ENCODE data around the gene CSF3. TPM values are rescaled to one million over a fixed set of nuclear protein-coding genes. Genes with fewer than 3 reads are reported as not detected.

Gene CSF3, protein sequence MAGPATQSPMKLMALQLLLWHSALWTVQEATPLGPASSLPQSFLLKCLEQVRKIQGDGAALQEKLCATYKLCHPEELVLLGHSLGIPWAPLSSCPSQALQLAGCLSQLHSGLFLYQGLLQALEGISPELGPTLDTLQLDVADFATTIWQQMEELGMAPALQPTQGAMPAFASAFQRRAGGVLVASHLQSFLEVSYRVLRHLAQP
- 6.8 and 15.1 TPM in 2 replicates for total RNA-seq (2012; rRNA removed)

- Histone ChIP-seq H3K36me3 (ENCODE audit: insufficient read depth, low read length) (peaks cover 27% of the 10 kb centered on the region), H3K4me2 (ENCODE audit: low read length) (peak within 1 kb of the TSS; percentile 94), H3K9ac (ENCODE audit: low read depth, low read length) (peak within 1 kb of the TSS; percentile 87), H3K9me3 (replicated peaks; ENCODE audit: low read length) (no peaks in the 10 kb centered on the region), H3K4me1 (ENCODE audit: control insufficient read depth, insufficient read depth, low read length) (peaks cover 69% of the 10 kb centered on the region), H3K4me3 (ENCODE audit: low read length) (peak within 1 kb of the TSS; percentile 72), H3K27me3 (ENCODE audit: control insufficient read depth, insufficient read depth, low read length) (no peaks in the 10 kb centered on the region)
Observed at GRCh38 chr17:40015005-40015997, at the start of gene CSF3. Gene CSF3, plus strand, starts transcription at chr17:40015440. Its CDS starts 35 bp downstream, at chr17:40015475.

- Histone ChIP-seq H3K9me3 (replicated peaks; ENCODE audit: low read length) (no peaks in the 10 kb centered on the region), H3K4me2 (ENCODE audit: low read length) (no peak overlapping the region), H3K36me3 (ENCODE audit: insufficient read depth, low read length) (no peaks in the 10 kb centered on the region), H3K9ac (ENCODE audit: low read depth, low read length) (no peak overlapping the region), H3K4me3 (ENCODE audit: low read length) (no peak overlapping the region), H3K4me1 (ENCODE audit: control insufficient read depth, insufficient read depth, low read length) (no peaks in the 10 kb centered on the region), H3K27me3 (ENCODE audit: control insufficient read depth, insufficient read depth, low read length) (peaks cover 61% of the 10 kb centered on the region)
Observed at GRCh38 chr17:39966771-39967170, 48.5 kb upstream of the CSF3 start.

DNA sequence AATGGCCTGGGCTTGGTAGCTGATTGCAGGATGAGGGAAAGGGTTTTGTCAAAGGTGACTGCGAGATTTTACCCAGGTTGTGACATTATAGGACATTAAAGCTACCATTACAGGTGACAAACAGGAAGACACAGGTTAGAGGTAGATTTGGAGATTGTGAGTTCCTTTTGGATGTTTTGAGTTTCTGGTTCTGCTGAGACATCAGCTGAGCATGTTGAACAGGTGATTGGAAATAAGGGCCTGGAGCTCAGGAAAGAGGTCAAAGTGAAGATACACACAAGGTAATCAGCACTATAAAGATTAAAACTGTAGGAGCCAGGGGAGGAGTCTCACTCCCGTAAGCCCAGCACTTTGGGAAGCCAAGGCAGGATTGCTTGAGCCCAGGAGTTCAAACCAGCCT lies 46.5 kb upstream of the CSF3 start:
- H3K4me1 ChIP-seq (ENCODE audit: control insufficient read depth, insufficient read depth, low read length) = no peaks in the 10 kb centered on the region
- H3K4me2 ChIP-seq (ENCODE audit: low read length) = no peak overlapping the region

GRCh38 chr17:39969375-39969774 lies 45.9 kb upstream of the CSF3 start:
- H3K36me3 ChIP-seq (ENCODE audit: insufficient read depth, low read length) = no peaks in the 10 kb centered on the region
- H3K27me3 ChIP-seq (ENCODE audit: control insufficient read depth, insufficient read depth, low read length) = peaks cover 63% of the 10 kb centered on the region
- H3K4me1 ChIP-seq (ENCODE audit: control insufficient read depth, insufficient read depth, low read length) = no peaks in the 10 kb centered on the region
- H3K9ac ChIP-seq (ENCODE audit: low read depth, low read length) = no peak overlapping the region
- H3K9me3 ChIP-seq (replicated peaks; ENCODE audit: low read length) = no peaks in the 10 kb centered on the region
- no peak overlapping the region for H3K4me3 ChIP-seq (ENCODE audit: low read length)
- H3K4me2 ChIP-seq (ENCODE audit: low read length) = no peak overlapping the region

More for the DNA sequence above, 46.5 kb upstream of the CSF3 start:
- Histone ChIP-seq H3K4me3 (ENCODE audit: low read length) (no peak overlapping the region), H3K27me3 (ENCODE audit: control insufficient read depth, insufficient read depth, low read length) (peaks cover 63% of the 10 kb centered on the region), H3K9me3 (replicated peaks; ENCODE audit: low read length) (no peaks in the 10 kb centered on the region), H3K9ac (ENCODE audit: low read depth, low read length) (no peak overlapping the region), H3K36me3 (ENCODE audit: insufficient read depth, low read length) (no peaks in the 10 kb centered on the region)

GRCh38 chr17:39970157-39970692 lies 45.0 kb upstream of the CSF3 start:
- no peak overlapping the region for H3K4me2 ChIP-seq (ENCODE audit: low read length)
- no peaks in the 10 kb centered on the region for H3K4me1 ChIP-seq (ENCODE audit: control insufficient read depth, insufficient read depth, low read length)
- H3K27me3 ChIP-seq (ENCODE audit: control insufficient read depth, insufficient read depth, low read length) = peaks cover 56% of the 10 kb centered on the region
- H3K36me3 ChIP-seq (ENCODE audit: insufficient read depth, low read length) = no peaks in the 10 kb centered on the region
- no peaks in the 10 kb centered on the region for H3K9me3 ChIP-seq (replicated peaks; ENCODE audit: low read length)
- H3K9ac ChIP-seq (ENCODE audit: low read depth, low read length) = no peak overlapping the region
- no peak overlapping the region for H3K4me3 ChIP-seq (ENCODE audit: low read length)

- no peaks in the 10 kb centered on the region for H3K9me3 ChIP-seq (replicated peaks; ENCODE audit: low read length)
- H3K4me3 ChIP-seq (ENCODE audit: low read length) = no peak overlapping the region
- H3K4me2 ChIP-seq (ENCODE audit: low read length) = no peak overlapping the region
- H3K9ac ChIP-seq (ENCODE audit: low read depth, low read length) = no peak overlapping the region
- no peaks in the 10 kb centered on the region for H3K36me3 ChIP-seq (ENCODE audit: insufficient read depth, low read length)
- H3K27me3 ChIP-seq (ENCODE audit: control insufficient read depth, insufficient read depth, low read length) = peaks cover 50% of the 10 kb centered on the region
- H3K4me1 ChIP-seq (ENCODE audit: control insufficient read depth, insufficient read depth, low read length) = no peaks in the 10 kb centered on the region
Observed at GRCh38 chr17:39971076-39971603, 44.1 kb upstream of the CSF3 start.

DNA sequence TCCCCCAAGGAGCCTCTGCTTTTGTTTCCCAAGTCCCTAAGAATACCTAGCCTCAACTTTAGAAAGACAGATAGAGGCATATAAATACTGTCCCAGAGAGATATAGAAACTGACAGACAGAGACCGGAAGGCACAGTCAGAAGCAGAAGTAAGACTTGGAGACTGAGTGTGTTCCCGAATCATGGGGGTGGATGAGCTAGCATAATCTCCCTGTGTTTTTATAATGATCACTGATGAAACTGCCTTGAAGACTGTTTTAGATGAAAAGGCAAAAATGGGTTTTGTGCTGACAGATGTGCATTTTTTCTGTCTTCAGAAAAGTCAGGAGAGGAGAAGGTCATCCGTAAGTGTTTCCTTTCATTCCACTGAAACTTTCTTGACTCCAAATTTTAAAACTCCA lies 43.0 kb upstream of the CSF3 start:
- Histone ChIP-seq H3K9ac (ENCODE audit: low read depth, low read length) (no peak overlapping the region), H3K36me3 (ENCODE audit: insufficient read depth, low read length) (no peaks in the 10 kb centered on the region), H3K4me3 (ENCODE audit: low read length) (no peak overlapping the region), H3K9me3 (replicated peaks; ENCODE audit: low read length) (no peaks in the 10 kb centered on the region), H3K27me3 (ENCODE audit: control insufficient read depth, insufficient read depth, low read length) (peaks cover 43% of the 10 kb centered on the region), H3K4me2 (ENCODE audit: low read length) (no peak overlapping the region), H3K4me1 (ENCODE audit: control insufficient read depth, insufficient read depth, low read length) (no peaks in the 10 kb centered on the region)

GRCh38 chr17:39973496-39973895 lies 41.7 kb upstream of the CSF3 start:
- H3K4me1 ChIP-seq (ENCODE audit: control insufficient read depth, insufficient read depth, low read length) = no peaks in the 10 kb centered on the region
- no peaks in the 10 kb centered on the region for H3K9me3 ChIP-seq (replicated peaks; ENCODE audit: low read length)
- no peak overlapping the region for H3K4me2 ChIP-seq (ENCODE audit: low read length)
- H3K27me3 ChIP-seq (ENCODE audit: control insufficient read depth, insufficient read depth, low read length) = peaks cover 43% of the 10 kb centered on the region
- H3K4me3 ChIP-seq (ENCODE audit: low read length) = no peak overlapping the region
- H3K9ac ChIP-seq (ENCODE audit: low read depth, low read length) = no peak overlapping the region
- no peaks in the 10 kb centered on the region for H3K36me3 ChIP-seq (ENCODE audit: insufficient read depth, low read length)

GRCh38 chr17:39974433-39974832 lies 40.8 kb upstream of the CSF3 start:
- peaks cover 35% of the 10 kb centered on the region for H3K27me3 ChIP-seq (ENCODE audit: control insufficient read depth, insufficient read depth, low read length)
- no peak overlapping the region for H3K4me2 ChIP-seq (ENCODE audit: low read length)
- no peak overlapping the region for H3K9ac ChIP-seq (ENCODE audit: low read depth, low read length)
- peaks cover 8% of the 10 kb centered on the region for H3K4me1 ChIP-seq (ENCODE audit: control insufficient read depth, insufficient read depth, low read length)
- H3K9me3 ChIP-seq (replicated peaks; ENCODE audit: low read length) = no peaks in the 10 kb centered on the region
- no peak overlapping the region for H3K4me3 ChIP-seq (ENCODE audit: low read length)
- H3K36me3 ChIP-seq (ENCODE audit: insufficient read depth, low read length) = no peaks in the 10 kb centered on the region

DNA sequence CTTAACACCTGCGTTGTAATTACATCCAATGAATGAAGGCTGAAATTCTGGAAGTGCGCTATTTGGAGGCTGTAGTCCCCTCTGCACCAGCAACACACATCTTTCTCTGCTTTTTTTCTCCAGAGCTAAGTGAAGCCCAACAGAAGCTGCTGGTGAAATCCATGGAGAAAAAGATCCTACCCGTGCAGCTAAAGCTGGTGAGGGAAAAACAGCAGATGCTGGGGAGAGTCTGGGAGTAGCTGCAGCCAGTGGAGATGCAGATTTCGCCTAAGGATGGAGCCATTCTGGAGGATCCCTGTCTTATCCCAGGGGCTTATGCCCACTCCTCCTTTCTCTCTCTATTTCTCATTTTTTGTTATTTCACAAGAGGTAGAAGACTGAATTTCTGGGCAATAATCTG lies 39.4 kb upstream of the CSF3 start:
- no peak overlapping the region for H3K4me2 ChIP-seq (ENCODE audit: low read length)
- H3K4me3 ChIP-seq (ENCODE audit: low read length) = no peak overlapping the region
- H3K27me3 ChIP-seq (ENCODE audit: control insufficient read depth, insufficient read depth, low read length) = peaks cover 23% of the 10 kb centered on the region
- peaks cover 15% of the 10 kb centered on the region for H3K4me1 ChIP-seq (ENCODE audit: control insufficient read depth, insufficient read depth, low read length)
- no peaks in the 10 kb centered on the region for H3K36me3 ChIP-seq (ENCODE audit: insufficient read depth, low read length)
- no peak overlapping the region for H3K9ac ChIP-seq (ENCODE audit: low read depth, low read length)
- H3K9me3 ChIP-seq (replicated peaks; ENCODE audit: low read length) = no peaks in the 10 kb centered on the region

DNA sequence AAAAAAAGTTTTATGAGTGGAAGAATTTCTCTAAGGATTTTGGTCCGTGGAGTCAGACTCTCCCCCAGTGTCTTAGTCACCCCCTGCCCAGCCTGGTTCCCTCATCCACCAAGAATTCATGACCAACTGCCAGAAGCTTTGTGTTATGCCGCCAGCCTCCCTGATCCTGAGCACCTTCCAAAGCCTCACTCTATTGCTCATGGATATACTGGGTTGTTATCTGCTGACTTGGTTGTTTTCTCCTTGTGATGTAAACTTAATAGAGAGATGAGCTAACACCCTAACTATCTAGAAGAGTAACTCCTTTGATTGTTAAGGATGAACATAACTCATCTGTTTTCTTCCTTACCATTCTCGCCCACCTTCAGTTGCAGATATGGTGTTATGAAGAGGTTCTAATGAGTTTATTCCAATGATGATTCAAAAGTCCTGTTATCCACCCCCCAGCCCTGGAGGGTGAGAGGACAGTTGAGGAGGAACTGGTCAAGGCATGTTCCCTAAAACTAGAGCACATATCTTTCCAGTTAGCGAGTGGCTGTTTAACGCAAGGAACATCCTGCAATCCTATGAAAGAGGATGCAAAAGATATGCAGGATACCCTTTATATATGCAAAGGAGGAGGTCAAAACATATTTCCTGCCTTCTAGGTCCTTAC lies 36.1 kb upstream of the CSF3 start:
- peak overlapping the region; percentile 77 for H3K4me3 ChIP-seq (ENCODE audit: low read length)
- H3K4me2 ChIP-seq (ENCODE audit: low read length) = peak overlapping the region; percentile 92
- H3K4me1 ChIP-seq (ENCODE audit: control insufficient read depth, insufficient read depth, low read length) = peaks cover 24% of the 10 kb centered on the region
- peaks cover 4% of the 10 kb centered on the region for H3K27me3 ChIP-seq (ENCODE audit: control insufficient read depth, insufficient read depth, low read length)
- H3K9me3 ChIP-seq (replicated peaks; ENCODE audit: low read length) = no peaks in the 10 kb centered on the region
- peaks cover under 1% of the 10 kb centered on the region for H3K36me3 ChIP-seq (ENCODE audit: insufficient read depth, low read length)
- no peak overlapping the region for H3K9ac ChIP-seq (ENCODE audit: low read depth, low read length)

All from skeletal muscle satellite cell (primary cell).